ENCODE measurements around the gene AGMO. TPM values are rescaled to one million over a fixed set of nuclear protein-coding genes. Genes with fewer than 3 reads are reported as not detected.

AGMO gene
- polyA plus RNA-seq, 3 donors, result not detected

GRCh38 chr7:15594461-15594860 is 32.6 kb upstream of the AGMO start:
- H3K79me2 ChIP-seq (ENCODE audit: insufficient read depth, low read length), result no peaks in the 10 kb centered on the region
- no peak for TF ChIP-seq CTCF (IDR thresholded peaks at IDR 0.05)
- H3K9me3 Mint-ChIP-seq, result peaks cover 0 to 12% (median 6%) of the 10 kb centered on the region in 7 donors
- H3K9me3 ChIP-seq (replicated peaks in 1 of 2; ENCODE audit: control insufficient read depth in 1 of 2, insufficient read depth in 1 of 2, low read length in 2 of 2), result peaks cover 8 to 12% of the 10 kb centered on the region in 2 donors
- H3K27ac ChIP-seq (ENCODE audit: low read depth in 1 of 2, low read length in 2 of 2), result no peak overlapping the region
- H3K9ac ChIP-seq (ENCODE audit: insufficient read depth, low read length, poor library complexity, severe bottlenecking), result no peak overlapping the region
- no peaks in the 10 kb centered on the region for H4K20me1 ChIP-seq (ENCODE audit: insufficient read depth, low read length)
- H3K4me2 ChIP-seq (replicated peaks; ENCODE audit: extremely low read depth, low read length, poor library complexity, severe bottlenecking), result no peak overlapping the region
- no peaks in the 10 kb centered on the region for H3K36me3 Mint-ChIP-seq
- no peaks in the 10 kb centered on the region for H3K4me1 Mint-ChIP-seq
- no peaks in the 10 kb centered on the region for H3K36me3 ChIP-seq (replicated peaks in 1 of 2; ENCODE audit: control insufficient read depth in 1 of 2, insufficient read depth in 2 of 2, low read length in 2 of 2)
- WGBS (ENCODE audit: insufficient coverage), result 68% methylated on average over 4 of the region's 5 CpGs
- H2AFZ ChIP-seq (ENCODE audit: insufficient read depth, low read depth, low read length, poor library complexity, severe bottlenecking), result no peak overlapping the region
- H3K4me3 ChIP-seq (replicated peaks in 1 of 3; ENCODE audit: low read depth in 2 of 3, low read length in 3 of 3), result no peak overlapping the region
- H3K4me3 Mint-ChIP-seq, result no peak overlapping the region
- H3K27ac Mint-ChIP-seq, result no peak overlapping the region
- H3K4me1 ChIP-seq (ENCODE audit: control insufficient read depth in 1 of 2, insufficient read depth in 2 of 2, low read length in 2 of 2), result no peaks in the 10 kb centered on the region
- no peaks in the 10 kb centered on the region for H3K27me3 ChIP-seq (ENCODE audit: control insufficient read depth in 2 of 2, insufficient read depth in 2 of 2, low read length in 2 of 2)
- DNase-seq, result no peak
- intact Hi-C loops (cut with micrococcal nuclease), result no loop called here
- peaks cover 0 to under 1% (median 0%) of the 10 kb centered on the region in 3 donors for H3K27me3 Mint-ChIP-seq (ENCODE audit: low read depth in 3 of 3)

- no peak for DNase-seq
- intact Hi-C loops (cut with micrococcal nuclease), result no loop called here
- no peaks in the 10 kb centered on the region for H3K36me3 Mint-ChIP-seq
- H3K9me3 ChIP-seq (replicated peaks in 1 of 2; ENCODE audit: control insufficient read depth in 1 of 2, insufficient read depth in 1 of 2, low read length in 2 of 2), result peaks cover 0 to 4% of the 10 kb centered on the region in 2 donors
- no peak overlapping the region for H2AFZ ChIP-seq (ENCODE audit: insufficient read depth, low read depth, low read length, poor library complexity, severe bottlenecking)
- peaks cover 0 to 6% (median 4%) of the 10 kb centered on the region in 7 donors for H3K9me3 Mint-ChIP-seq
- no peak overlapping the region for H3K9ac ChIP-seq (ENCODE audit: insufficient read depth, low read length, poor library complexity, severe bottlenecking)
- no peak overlapping the region for H3K4me3 Mint-ChIP-seq
- no peaks in the 10 kb centered on the region for H3K27me3 ChIP-seq (ENCODE audit: control insufficient read depth in 2 of 2, insufficient read depth in 2 of 2, low read length in 2 of 2)
- H3K27me3 Mint-ChIP-seq (ENCODE audit: low read depth in 3 of 3), result no peaks in the 10 kb centered on the region
- H3K4me1 Mint-ChIP-seq, result no peaks in the 10 kb centered on the region
- H3K4me2 ChIP-seq (replicated peaks; ENCODE audit: extremely low read depth, low read length, poor library complexity, severe bottlenecking), result no peak overlapping the region
- no peak overlapping the region for H3K4me3 ChIP-seq (replicated peaks in 1 of 3; ENCODE audit: low read depth in 2 of 3, low read length in 3 of 3)
- H3K36me3 ChIP-seq (replicated peaks in 1 of 2; ENCODE audit: control insufficient read depth in 1 of 2, insufficient read depth in 2 of 2, low read length in 2 of 2), result no peaks in the 10 kb centered on the region
- H3K27ac Mint-ChIP-seq, result no peak overlapping the region
- H3K27ac ChIP-seq (ENCODE audit: low read depth in 1 of 2, low read length in 2 of 2), result no peak overlapping the region
- H4K20me1 ChIP-seq (ENCODE audit: insufficient read depth, low read length), result no peaks in the 10 kb centered on the region
- no peaks in the 10 kb centered on the region for H3K79me2 ChIP-seq (ENCODE audit: insufficient read depth, low read length)
- 93% methylated on average over 1 of the region's 3 CpGs for WGBS (ENCODE audit: insufficient coverage)
- no peaks in the 10 kb centered on the region for H3K4me1 ChIP-seq (ENCODE audit: control insufficient read depth in 1 of 2, insufficient read depth in 2 of 2, low read length in 2 of 2)
- TF ChIP-seq CTCF (IDR thresholded peaks at IDR 0.05), result no peak
These were observed 31.6 kb upstream of the AGMO start for GRCh38 chr7:15593382-15593781.
